GM10248 (cell line): Measurements from ENCODE around the gene LMBR1.
"Not testable (repeated sequence)": the region's sequence is repeated elsewhere in the genome, so short reads cannot be mapped to it uniquely, and the experiment has no call there.

ENCODE experiments used
- CTCF ChIA-PET: fragments of 300-600 bp; sonication (Branson Sonifier 250); formaldehyde crosslinking; extraction: SDS; loops from one replicate; lab custom pipeline; 2021; ENCODE audit warnings: antibody characterized with exemption; lab: Yijun Ruan, JAX
- POLR2A ChIA-PET: fragments of 350-650 bp; sonication (Branson Sonifier 250); formaldehyde crosslinking; extraction: SDS; loops from one replicate; lab custom pipeline; 2020; ENCODE audit warnings: antibody characterized with exemption; lab: Yijun Ruan, JAX
- DNase-seq: peaks from one replicate; pipeline ENCODE4 v3.0.0; 2012; ENCODE audit errors: extremely low spot score
- CTCF ChIP-seq: IDR thresholded peaks from 2 replicates; pipeline ENCODE4 v1.5.1; 2012; ENCODE audit warnings: mild to moderate bottlenecking, low read depth; ENCODE audit errors: extremely low read depth, missing control alignments, control extremely low read depth

Gene LMBR1

DNA sequence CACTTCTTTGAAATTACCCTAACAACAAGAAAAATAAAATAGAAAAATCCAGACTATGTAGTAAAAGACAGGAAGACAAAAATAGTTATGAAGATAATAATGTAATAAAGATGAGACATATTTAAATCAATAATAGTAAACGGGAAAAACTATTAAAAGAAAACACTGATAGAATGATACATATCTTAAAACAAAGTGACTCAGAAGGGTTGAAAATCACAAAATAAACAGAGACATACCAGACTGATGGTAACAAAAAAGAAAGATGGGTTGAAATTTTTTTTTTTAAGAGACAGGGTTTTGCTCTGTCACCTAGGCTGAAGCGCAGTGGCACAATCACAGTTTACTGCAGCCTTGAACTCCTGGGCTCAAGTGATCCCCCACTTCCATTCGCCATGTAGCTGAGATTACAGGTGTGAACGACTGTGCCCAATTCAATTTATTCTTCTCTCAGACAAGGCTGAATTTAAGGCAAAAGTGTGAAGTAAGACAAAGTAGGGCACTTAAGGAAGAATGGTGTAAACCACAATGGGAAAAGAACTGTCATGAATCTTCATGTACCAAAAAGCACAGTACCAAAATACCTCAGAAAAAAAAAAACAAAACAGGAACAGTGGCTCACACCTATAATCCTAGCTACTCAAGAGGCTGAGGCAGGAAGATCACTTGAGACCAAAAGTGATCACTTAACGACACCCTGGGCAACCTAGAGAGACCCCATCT is 47.4 kb downstream of the LMBR1 start:
- ChIA-PET CTCF (interaction anchor here (1.0 to 1.2 kb wide), 3 partner anchors 10 to 25 kb away, joined by 3 to 4 read pairs (median 3); no protein-coding TSS in a partner anchor), POLR2A (no interaction called here)

DNA sequence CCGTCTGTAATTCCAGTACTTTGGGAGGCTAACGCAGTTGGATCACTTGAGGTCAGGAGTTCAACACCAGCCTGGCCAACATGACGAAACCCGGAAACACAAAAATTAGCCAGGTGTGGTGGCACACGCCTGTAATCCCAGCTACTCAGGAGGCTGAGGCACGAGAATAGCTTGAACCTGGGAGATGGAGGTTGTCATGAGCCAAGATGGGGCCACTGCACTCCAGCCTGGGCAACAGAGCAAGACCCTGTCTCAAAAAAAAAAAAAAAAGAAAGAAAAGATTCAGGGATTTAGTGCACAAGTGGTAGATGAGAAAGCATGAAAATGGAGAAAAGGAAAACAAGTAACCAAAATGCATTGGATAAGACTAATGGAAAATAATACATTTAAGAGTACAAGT is 49.4 kb downstream of the LMBR1 start:
- POLR2A ChIA-PET, result not testable (repeated sequence)
- CTCF ChIA-PET, result interaction anchor here (1.7 kb wide), 1 partner anchor 23 kb away, joined by 5 read pairs; no protein-coding TSS in a partner anchor

More for the DNA sequence above, 47.4 kb downstream of the LMBR1 start:
- no peak for TF ChIP-seq CTCF
- DNase-seq, result no peak

GRCh38 chr7:156843157-156843556 is 49.8 kb downstream of the LMBR1 start:
- ChIA-PET POLR2A (no interaction called here), CTCF (interaction anchor here (0.9 to 1.7 kb wide), 2 partner anchors 11 to 23 kb away, joined by 3 to 5 read pairs; no protein-coding TSS in a partner anchor)
- DNase-seq, result no peak
- no peak for TF ChIP-seq CTCF

More for the DNA sequence above, 49.4 kb downstream of the LMBR1 start:
- not testable (repeated sequence) for DNase-seq

DNA sequence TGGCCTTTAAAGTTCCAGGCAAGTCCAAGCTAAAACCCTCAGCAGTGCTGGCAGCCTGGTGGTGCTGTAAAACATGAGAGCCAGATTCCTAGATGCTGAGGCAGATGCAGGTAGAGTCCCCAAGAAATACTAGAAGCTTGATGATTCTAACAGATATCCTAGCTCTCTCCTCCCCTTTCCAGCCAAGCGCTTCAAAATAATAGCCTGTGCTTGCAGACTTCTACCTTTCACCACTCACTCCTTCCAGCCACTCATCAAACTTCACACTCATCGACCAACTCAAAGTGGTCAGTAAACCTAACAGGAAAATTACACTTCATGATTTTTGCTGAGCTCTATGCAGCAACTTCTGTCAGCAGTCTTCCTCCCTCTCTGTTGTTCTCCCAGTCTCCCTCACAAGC is 50.2 kb downstream of the LMBR1 start:
- no peak for DNase-seq
- ChIA-PET CTCF (interaction anchor here (0.9 to 1.7 kb wide), 2 partner anchors 11 to 23 kb away, joined by 3 to 5 read pairs; no protein-coding TSS in a partner anchor), POLR2A (no interaction called here)
- no peak for TF ChIP-seq CTCF

DNA sequence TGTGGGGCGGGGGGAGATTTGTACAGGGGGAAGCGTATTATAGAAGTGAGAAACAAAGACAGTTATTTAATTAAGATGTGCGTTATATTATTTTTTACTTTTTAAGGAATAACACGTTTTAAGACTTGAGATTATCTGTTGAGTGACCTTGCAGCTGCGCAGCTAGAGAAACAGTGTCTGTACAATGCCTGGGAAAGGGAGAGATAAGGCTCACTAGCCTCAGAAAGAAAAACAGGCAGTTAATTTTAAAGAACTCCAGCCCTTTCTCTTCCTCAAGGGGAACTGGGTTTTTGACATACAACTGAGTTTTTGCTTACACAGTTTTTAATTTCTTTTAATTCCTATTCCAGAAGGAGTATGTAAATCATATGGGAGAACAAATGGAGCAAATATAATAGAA is 50.7 kb downstream of the LMBR1 start:
- TF ChIP-seq CTCF, result no peak
- DNase-seq, result no peak
- POLR2A ChIA-PET, result no interaction called here
- CTCF ChIA-PET, result interaction anchor here (1.7 kb wide), 1 partner anchor 22 kb away, joined by 5 read pairs; no protein-coding TSS in a partner anchor

DNA sequence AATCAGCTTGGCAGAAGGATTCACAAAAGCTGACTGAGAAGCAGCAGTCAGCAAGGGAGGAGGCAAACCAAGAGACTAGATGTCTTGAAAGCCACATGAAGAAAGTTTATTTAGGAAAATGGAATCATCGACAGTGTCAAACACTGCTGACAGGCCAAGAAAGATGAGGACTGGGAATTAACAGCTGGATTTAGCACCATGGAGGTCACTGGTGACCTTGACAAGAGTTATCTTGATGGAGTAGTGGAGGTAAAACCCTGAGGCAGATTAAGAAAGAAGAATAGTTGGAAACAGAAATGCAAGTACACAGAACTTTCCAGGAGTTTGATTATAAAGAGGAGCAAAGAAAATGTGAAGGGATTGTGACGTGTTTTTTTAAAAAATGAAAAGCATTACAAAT is 51.5 kb downstream of the LMBR1 start:
- TF ChIP-seq CTCF, result no peak
- CTCF ChIA-PET, result no interaction called here
- POLR2A ChIA-PET, result no interaction called here
- DNase-seq, result no peak

- no peak for DNase-seq
- ChIA-PET POLR2A (no interaction called here), CTCF (no interaction called here)
- no peak for TF ChIP-seq CTCF
Measured at GRCh38 chr7:156840134-156840533, 52.8 kb downstream of the LMBR1 start.
